Keratinocyte (primary cell): ENCODE results near the gene TRMO. TPM values are rescaled to one million over a fixed set of nuclear protein-coding genes. Genes with fewer than 3 reads are reported as not detected.

Experiments used
- DNase-seq: peaks from one replicate; pipeline ENCODE4 v3.0.0-alpha.2; 2011; ENCODE audit warnings: low read depth, missing footprints, low spot score
- FAIRE-seq: peaks from 2 replicates; lab custom pipeline; 2011; peaks lifted over from hg19 to GRCh38; lab: Jason Lieb, UNC
- H2AFZ ChIP-seq: 2 replicates; pipeline ENCODE4 v1.6.0; 2012; ENCODE audit warnings: low read length, control low read depth, inconsistent platforms; ENCODE audit not compliant: control insufficient read depth
- H3K27ac ChIP-seq: 2 replicates; pipeline ENCODE4 v1.5.1; 2011; ENCODE audit warnings: low read length; ENCODE audit not compliant: control insufficient read depth, insufficient read depth
- H3K27me3 ChIP-seq: 3 replicates; pipeline ENCODE4 v1.6.0; 2011; ENCODE audit warnings: low read length; ENCODE audit not compliant: control insufficient read depth, insufficient read depth; ENCODE audit errors: extremely low read depth
- H3K36me3 ChIP-seq, 2 experiments: 2 replicates in 1 of 2; 3 replicates in 1 of 2; pipeline ENCODE4 v1.5.1; 2011; ENCODE audit warnings: low read length in 2 of 2, mild to moderate bottlenecking in 1 of 2; ENCODE audit not compliant: control insufficient read depth in 2 of 2, insufficient read depth in 2 of 2; ENCODE audit errors: extremely low read depth in 1 of 2
- H3K4me1 ChIP-seq: 3 replicates; pipeline ENCODE4 v1.5.1; 2011; ENCODE audit warnings: low read length; ENCODE audit not compliant: control insufficient read depth, insufficient read depth; ENCODE audit errors: extremely low read depth
- H3K4me2 ChIP-seq: 3 replicates; pipeline ENCODE4 v1.6.0; 2011; ENCODE audit warnings: low read depth, low read length; ENCODE audit not compliant: control insufficient read depth, insufficient read depth; ENCODE audit errors: extremely low read depth
- H3K4me3 ChIP-seq, 3 experiments: fragments of 200-600 bp in 1 of 3; sonication (generic) in 1 of 3; 2 replicates in 2 of 3; 3 replicates in 1 of 3; pipeline ENCODE4 v1.5.1; 2011 to 2016; ENCODE audit warnings: low read length in 3 of 3, mild to moderate bottlenecking in 3 of 3, control low read depth in 2 of 3, inconsistent platforms in 1 of 3, low read depth in 1 of 3, mixed read lengths in 1 of 3, mixed run types in 1 of 3, moderate library complexity in 1 of 3; ENCODE audit not compliant: control insufficient read depth in 2 of 3, insufficient read depth in 2 of 3; ENCODE audit errors: extremely low read depth in 1 of 3
- H3K79me2 ChIP-seq: 2 replicates; pipeline ENCODE4 v1.6.0; 2012; ENCODE audit warnings: low read length; ENCODE audit not compliant: control insufficient read depth, insufficient read depth
- H3K9ac ChIP-seq: 3 replicates; pipeline ENCODE4 v1.6.0; 2011; ENCODE audit warnings: low read length; ENCODE audit not compliant: control insufficient read depth, insufficient read depth; ENCODE audit errors: extremely low read depth
- H3K9me1 ChIP-seq: 3 replicates; pipeline ENCODE4 v1.6.0; 2011; ENCODE audit warnings: low read length; ENCODE audit not compliant: control insufficient read depth, insufficient read depth; ENCODE audit errors: extremely low read depth
- H3K9me3 ChIP-seq: 2 replicates; pipeline ENCODE4 v1.5.1; 2012; ENCODE audit warnings: low read depth, low read length; ENCODE audit not compliant: control insufficient read depth
- H4K20me1 ChIP-seq: 3 replicates; pipeline ENCODE4 v1.6.0; 2011; ENCODE audit warnings: low read length; ENCODE audit not compliant: control insufficient read depth, insufficient read depth; ENCODE audit errors: extremely low read depth
- EZH2 ChIP-seq: IDR thresholded peaks from one replicate; pipeline ENCODE4 v1.6.1; 2012; ENCODE audit warnings: inconsistent platforms, mild to moderate bottlenecking, low read length, moderate library complexity
- dilution Hi-C: fragments of 300-500 bp; cut with MboI; formaldehyde crosslinking; loops from one replicate; pipeline ENCODE4 v1.7.0; 2020; ENCODE audit warnings: low sequenced_read_pairs; ENCODE audit not compliant: extremely low pct_ligation_motif_present
- polyA minus RNA-seq, 3 experiments: library from RNA; depleted of rRNA, polyadenylated mRNA; stranded (reverse); fragments of >200 nt; gene quantifications; 1 replicate in 1 of 3; 2 replicates in 1 of 3; 3 replicates in 1 of 3; pipeline ENCODE4 v1.2.3, GENCODE V29; 2011
- polyA plus RNA-seq, 5 experiments: library from polyadenylated mRNA; depleted of rRNA in 3 of 5; stranded (reverse) in 3 of 5; stranded (forward) in 1 of 5; unstranded in 1 of 5; fragments of >200 nt; gene quantifications; 1 replicate in 1 of 5; 2 replicates in 3 of 5; 3 replicates in 1 of 5; pipeline versions ENCODE4 v1.2.1 to v1.2.3, GENCODE V29; 2011 to 2012; ENCODE audit warnings: missing spikeins in 2 of 5, low read depth in 1 of 5, low replicate concordance in 1 of 5
- TF ChIP-seq, protein P1 (sequence below), 3 experiments: IDR thresholded peaks in 1 of 3; conservative IDR thresholded peaks in 1 of 3; optimal IDR thresholded peaks in 1 of 3; 2 replicates in 2 of 3; 3 replicates in 1 of 3; pipeline versions ENCODE3 to v1.5.1; 2011; ENCODE audit warnings: low read length in 3 of 3, mild to moderate bottlenecking in 3 of 3, moderate library complexity in 2 of 3, control low read depth in 1 of 3, inconsistent platforms in 1 of 3; ENCODE audit not compliant: insufficient read depth in 2 of 3; ENCODE audit errors: extremely low read depth in 1 of 3

The TRMO gene
- 13.9 to 19.4 TPM (median 17.0 TPM) in 3 replicates for polyA plus RNA-seq
- 13.0 TPM for polyA plus RNA-seq (2011; ENCODE audit: low read depth)
- 10.3 and 22.5 TPM in 2 replicates for polyA plus RNA-seq (2011; cell fraction: cytosol; rRNA removed)
- 21.1 and 22.6 TPM in 2 replicates for polyA plus RNA-seq (2011; cell fraction: nucleus; rRNA removed)
- 9.4 and 11.3 TPM in 2 replicates for polyA plus RNA-seq (2012; ENCODE audit: low replicate concordance)
- polyA minus RNA-seq = 6.7 to 13.3 TPM (median 6.7 TPM) in 3 replicates
- polyA minus RNA-seq (2011; cell fraction: cytosol; rRNA and poly(A)+ RNA removed) = 5.9 TPM
- 5.5 and 9.4 TPM in 2 replicates for polyA minus RNA-seq (2011; cell fraction: nucleus; rRNA and poly(A)+ RNA removed)

GRCh38 chr9:97921959-97922724 lies at the start of gene TRMO:
TRMO (minus strand) TSS chr9:97922500; CDS start chr9:97922493, 7 bp downstream.
- peak within 1 kb of the TSS; percentile 63 to 91 (median 84) for H3K4me3 ChIP-seq
- H3K79me2 ChIP-seq = no peaks in the 10 kb centered on the region
- no peaks in the 10 kb centered on the region for H4K20me1 ChIP-seq
- H3K9me3 ChIP-seq = no peaks in the 10 kb centered on the region
- peak within 1 kb of the TSS; percentile 96 for H2AFZ ChIP-seq
- H3K9ac ChIP-seq = peak within 1 kb of the TSS; percentile 96
- H3K4me2 ChIP-seq = peak within 1 kb of the TSS; percentile 96
- H3K36me3 ChIP-seq = no peaks in the 10 kb centered on the region
- FAIRE-seq (peak; percentile 71), DNase-seq (peak; percentile 95)
- dilution Hi-C loops = no loop called here
- H3K27ac ChIP-seq = peak within 1 kb of the TSS; percentile 98
- H3K4me1 ChIP-seq = peaks cover 30% of the 10 kb centered on the region
- H3K27me3 ChIP-seq = no peaks in the 10 kb centered on the region
- no peaks in the 10 kb centered on the region for H3K9me1 ChIP-seq
- TF ChIP-seq EZH2 = no peak
- TF ChIP-seq, protein P1, sequence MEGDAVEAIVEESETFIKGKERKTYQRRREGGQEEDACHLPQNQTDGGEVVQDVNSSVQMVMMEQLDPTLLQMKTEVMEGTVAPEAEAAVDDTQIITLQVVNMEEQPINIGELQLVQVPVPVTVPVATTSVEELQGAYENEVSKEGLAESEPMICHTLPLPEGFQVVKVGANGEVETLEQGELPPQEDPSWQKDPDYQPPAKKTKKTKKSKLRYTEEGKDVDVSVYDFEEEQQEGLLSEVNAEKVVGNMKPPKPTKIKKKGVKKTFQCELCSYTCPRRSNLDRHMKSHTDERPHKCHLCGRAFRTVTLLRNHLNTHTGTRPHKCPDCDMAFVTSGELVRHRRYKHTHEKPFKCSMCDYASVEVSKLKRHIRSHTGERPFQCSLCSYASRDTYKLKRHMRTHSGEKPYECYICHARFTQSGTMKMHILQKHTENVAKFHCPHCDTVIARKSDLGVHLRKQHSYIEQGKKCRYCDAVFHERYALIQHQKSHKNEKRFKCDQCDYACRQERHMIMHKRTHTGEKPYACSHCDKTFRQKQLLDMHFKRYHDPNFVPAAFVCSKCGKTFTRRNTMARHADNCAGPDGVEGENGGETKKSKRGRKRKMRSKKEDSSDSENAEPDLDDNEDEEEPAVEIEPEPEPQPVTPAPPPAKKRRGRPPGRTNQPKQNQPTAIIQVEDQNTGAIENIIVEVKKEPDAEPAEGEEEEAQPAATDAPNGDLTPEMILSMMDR (optimal IDR thresholded peaks at IDR 0.05 in 1 of 3, IDR thresholded peaks at IDR 0.05 in 1 of 3, conservative IDR thresholded peaks at IDR 0.05 in 1 of 3; ENCODE audit: extremely low read depth in 1 of 3, insufficient read depth in 2 of 3, low read length in 3 of 3) = peak; percentile 63 to 79 (median 68)

- Histone ChIP-seq H3K9ac (no peak overlapping the region), H3K4me3 (no peak overlapping the region)
- no peak for DNase-seq
Measured at GRCh38 chr9:97970165-97970564, 47.9 kb upstream of the TRMO start.

More at GRCh38 chr9:97970165-97970564, 47.9 kb upstream of the TRMO start:
- FAIRE-seq = no peak
- Histone ChIP-seq H4K20me1 (no peaks in the 10 kb centered on the region), H2AFZ (no peak overlapping the region), H3K9me3 (no peaks in the 10 kb centered on the region), H3K9me1 (no peaks in the 10 kb centered on the region), H3K36me3 (no peaks in the 10 kb centered on the region), H3K27me3 (no peaks in the 10 kb centered on the region), H3K4me2 (no peak overlapping the region), H3K4me1 (no peaks in the 10 kb centered on the region), H3K79me2 (no peaks in the 10 kb centered on the region), H3K27ac (no peak overlapping the region)
- dilution Hi-C loops = no loop called here
- TF ChIP-seq, protein P1 (optimal IDR thresholded peaks at IDR 0.05 in 1 of 3, IDR thresholded peaks at IDR 0.05 in 1 of 3, conservative IDR thresholded peaks at IDR 0.05 in 1 of 3; ENCODE audit: extremely low read depth in 1 of 3, insufficient read depth in 2 of 3, low read length in 3 of 3) = no peak
- no peak for TF ChIP-seq EZH2
